HepG2 (cell line): ENCODE results near the gene SOBP. TPM values are rescaled to one million over a fixed set of nuclear protein-coding genes. Genes with fewer than 3 reads are reported as not detected.

Source experiments
- AKNA ChIP-seq: sonication (generic); formaldehyde crosslinking; IDR thresholded peaks from 2 replicates; pipeline ENCODE4 v1.4.0; 2020; ENCODE audit warnings: missing genetic modification reagents, borderline replicate concordance
- ATF7 ChIP-seq, 2 experiments: fragments of 450-650 bp in 1 of 2; sonication (generic) in 1 of 2; formaldehyde crosslinking in 1 of 2; IDR thresholded peaks; 2 replicates each; pipeline versions ENCODE4 v1.4.0 to v1.6.1; 2016 to 2020; ENCODE audit warnings: antibody characterized with exemption in 1 of 2, mild to moderate bottlenecking in 1 of 2, missing genetic modification reagents in 1 of 2
- BATF2 ChIP-seq: sonication (generic); formaldehyde crosslinking; IDR thresholded peaks from 2 replicates; pipeline ENCODE4 v1.8.0; 2022; ENCODE audit warnings: mild to moderate bottlenecking, missing genetic modification reagents, moderate library complexity
- BCL6 ChIP-seq: IDR thresholded peaks from 2 replicates; pipeline ENCODE4 v1.6.1; 2016; ENCODE audit warnings: missing genetic modification reagents, missing compliant biosample characterization
- HNRNPH1 ChIP-seq: fragments of 200-400 bp; formaldehyde crosslinking; optimal IDR thresholded peaks from 2 replicates; pipeline ENCODE3; 2017; ENCODE audit warnings: mild to moderate bottlenecking, low read depth, low read length
- ISL2 ChIP-seq: sonication (generic); formaldehyde crosslinking; IDR thresholded peaks from 2 replicates; pipeline ENCODE4 v1.5.0; 2020; ENCODE audit warnings: missing genetic modification reagents
- SIN3B ChIP-seq: fragments of 150-350 bp; IDR thresholded peaks from 2 replicates; pipeline ENCODE4 v1.6.1; 2014; ENCODE audit warnings: low read length
- SIX4 ChIP-seq: sonication (generic); formaldehyde crosslinking; IDR thresholded peaks from 2 replicates; pipeline ENCODE4 v1.4.0; 2020; ENCODE audit warnings: missing genetic modification reagents
- TIGD3 ChIP-seq: sonication (generic); formaldehyde crosslinking; IDR thresholded peaks from 2 replicates; pipeline ENCODE4 v1.5.1; 2020; ENCODE audit warnings: mild to moderate bottlenecking, missing genetic modification reagents, borderline replicate concordance
- ZBED4 ChIP-seq: sonication (generic); formaldehyde crosslinking; IDR thresholded peaks from 2 replicates; pipeline ENCODE4 v1.4.0; 2020; ENCODE audit warnings: missing genetic modification reagents, borderline replicate concordance
- ZBTB43 ChIP-seq: sonication (generic); formaldehyde crosslinking; conservative IDR thresholded peaks from 2 replicates; pipeline ENCODE4 v1.4.0; 2020; ENCODE audit warnings: missing genetic modification reagents
- ZKSCAN8 ChIP-seq: IDR thresholded peaks from 2 replicates; pipeline ENCODE4 v1.6.1; 2016; ENCODE audit warnings: borderline replicate concordance, missing genetic modification reagents, missing compliant biosample characterization
- ZNF264 ChIP-seq: sonication (generic); formaldehyde crosslinking; IDR thresholded peaks from 2 replicates; pipeline ENCODE4 v1.4.0; 2020; ENCODE audit warnings: missing genetic modification reagents
- ZNF343 ChIP-seq: sonication (generic); formaldehyde crosslinking; IDR thresholded peaks from 2 replicates; pipeline ENCODE4 v1.4.0; 2020; ENCODE audit warnings: mild to moderate bottlenecking, missing genetic modification reagents
- ZNF580 ChIP-seq: IDR thresholded peaks from 2 replicates; pipeline ENCODE4 v1.6.1; 2016; ENCODE audit warnings: low read depth, borderline replicate concordance
- ZNF777 ChIP-seq: sonication (generic); formaldehyde crosslinking; IDR thresholded peaks from 2 replicates; pipeline ENCODE4 v1.4.0; 2020; ENCODE audit warnings: missing genetic modification reagents
- ZSCAN22 ChIP-seq: sonication (generic); formaldehyde crosslinking; IDR thresholded peaks from 2 replicates; pipeline ENCODE4 v1.4.0; 2020; ENCODE audit warnings: mild to moderate bottlenecking, missing genetic modification reagents
- polyA plus RNA-seq, 8 experiments: library from polyadenylated mRNA; depleted of rRNA in 3 of 8; stranded (reverse) in 7 of 8; unstranded in 1 of 8; fragments of >200 nt; fragmentation: Illumina TruSeq in 4 of 8; extraction: Trizol in 4 of 8; gene quantifications; 2 replicates each; pipeline versions ENCODE4 v1.2.1 to v1.2.3, GENCODE V29; 2011 to 2016; ENCODE audit warnings: low read depth in 4 of 8, missing spikeins in 1 of 8, mixed read lengths in 1 of 8; ENCODE audit not compliant: insufficient read depth in 1 of 8
- total RNA-seq, 5 experiments: library from RNA; depleted of rRNA; stranded (reverse); fragments of >200 nt; fragmentation: Illumina TruSeq; extraction: Trizol; gene quantifications; 2 replicates each; pipeline ENCODE4 v1.2.3, GENCODE V29; 2016; ENCODE audit warnings: low read depth in 1 of 5

The SOBP gene
- total and polyA plus RNA-seq, 2 of the 13 experiments (the other 11 are each of a cell fraction or from before 2014, with no cell fraction given), result 1.5 to 6.9 TPM

GRCh38 chr6:107539409-107539808 lies 49.5 kb downstream of the SOBP start (continued):
- TF ChIP-seq AKNA (CRISPR knock-in tag) (no peak), ZSCAN22 (CRISPR knock-in tag) (no peak), ZBED4 (CRISPR knock-in tag) (peak; percentile 92; the same call in 1 of the 2 replicates), ZNF777 (no peak), SIX4 (CRISPR knock-in tag) (peak; percentile 91), HNRNPH1 (no peak), ZNF264 (peak; percentile 81), ZKSCAN8 (CRISPR knock-in tag) (peak; percentile 97), BATF2 (no peak), ISL2 (CRISPR knock-in tag) (peak; percentile 92), SIN3B (no peak), TIGD3 (CRISPR knock-in tag) (no peak), ZNF580 (CRISPR knock-in tag) (peak; percentile 87; the same call in 1 of the 2 replicates), BCL6 (peak; percentile 85), ZBTB43 (CRISPR knock-in tag) (peak; percentile 85), ZNF343 (CRISPR knock-in tag) (0 out of 2 replicates have a peak, but pooled peaks have one; percentile 11), ATF7 (IDR thresholded peaks at IDR 0.05) (peak; percentile 77), ATF7 (CRISPR knock-in tag; IDR thresholded peaks at IDR 0.05) (no peak)
